Endothelial cell of umbilical vein (primary cell): ENCODE measurements around the gene SNX18. TPM values are rescaled to one million over a fixed set of nuclear protein-coding genes. Genes with fewer than 3 reads are reported as not detected.

Experiments
- BruUV-seq: library from RNA; stranded (reverse); fragments of 400-500 nt; replicated peaks from 2 replicates; lab custom pipeline; 2021; lab: Mats Ljungman, UMichigan
- CTCF ChIA-PET: fragments of 300-600, 350-600 bp; sonication (Branson Sonifier 250); formaldehyde crosslinking; loops from one replicate; lab custom pipeline; 2021; ENCODE audit warnings: antibody characterized with exemption, inconsistent platforms; lab: Charles Lee
- POLR2A ChIA-PET: fragments of 300-600, 350-600 bp; sonication (Branson Sonifier 250); formaldehyde crosslinking; loops from one replicate; lab custom pipeline; 2021; ENCODE audit warnings: antibody characterized with exemption, inconsistent platforms; lab: Charles Lee
- DNase-seq: peaks from one replicate; pipeline ENCODE4 v3.0.0-alpha.2; 2011; ENCODE audit warnings: low read depth, low spot score
- FAIRE-seq: peaks from 2 replicates; lab custom pipeline; 2011; peaks lifted over from hg19 to GRCh38; lab: Jason Lieb, UNC
- H2AFZ ChIP-seq: 2 replicates; pipeline ENCODE4 v1.6.0; 2012; ENCODE audit warnings: low read depth, low read length, control low read depth, inconsistent platforms
- H3K27ac ChIP-seq: 2 replicates; pipeline ENCODE4 v1.5.1; 2011; ENCODE audit warnings: low read depth, mild to moderate bottlenecking, control low read depth, low read length, moderate library complexity; ENCODE audit not compliant: insufficient read depth
- H3K27me3 ChIP-seq, 2 experiments: 2 replicates each; pipeline versions ENCODE4 v1.6.0 to v1.6.1; 2011; ENCODE audit warnings: low read length in 2 of 2, mixed read lengths in 1 of 2; ENCODE audit not compliant: control insufficient read depth in 2 of 2, insufficient read depth in 2 of 2
- H3K36me3 ChIP-seq, 2 experiments: 2 replicates in 1 of 2; 3 replicates in 1 of 2; pipeline ENCODE4 v1.5.1; 2011; ENCODE audit warnings: low read length in 2 of 2, mild to moderate bottlenecking in 1 of 2, moderate library complexity in 1 of 2; ENCODE audit not compliant: control insufficient read depth in 2 of 2, insufficient read depth in 2 of 2; ENCODE audit errors: extremely low read depth in 1 of 2
- H3K4me1 ChIP-seq: 3 replicates; pipeline ENCODE4 v1.5.1; 2011; ENCODE audit warnings: mild to moderate bottlenecking, low read length; ENCODE audit not compliant: control insufficient read depth, insufficient read depth; ENCODE audit errors: extremely low read depth
- H3K4me2 ChIP-seq: 2 replicates; pipeline ENCODE4 v1.6.1; 2011; ENCODE audit warnings: low read length, control low read depth, mixed read lengths; ENCODE audit not compliant: insufficient read depth
- H3K4me3 ChIP-seq, 3 experiments: fragments of 200-600 bp in 1 of 3; sonication (generic), shearing (Covaris generic) in 1 of 3; replicated peaks in 1 of 3; 2 replicates each; pipeline ENCODE4 v1.5.1; 2011 to 2016; ENCODE audit warnings: control low read depth in 3 of 3, low read length in 3 of 3, mild to moderate bottlenecking in 2 of 3, inconsistent platforms in 1 of 3, low read depth in 1 of 3, moderate library complexity in 1 of 3; ENCODE audit not compliant: insufficient read depth in 1 of 3
- H3K79me2 ChIP-seq: 2 replicates; pipeline ENCODE4 v1.6.0; 2012; ENCODE audit warnings: low read length, inconsistent platforms; ENCODE audit not compliant: control insufficient read depth, insufficient read depth
- H3K9ac ChIP-seq: replicated peaks from 2 replicates; pipeline ENCODE3; 2011; ENCODE audit warnings: low read length, control low read depth; ENCODE audit not compliant: insufficient read depth; ENCODE audit errors: extremely low read depth
- H3K9me1 ChIP-seq: replicated peaks from 3 replicates; pipeline ENCODE4 v1.6.0; 2011; ENCODE audit warnings: mild to moderate bottlenecking, low read length; ENCODE audit not compliant: control insufficient read depth, insufficient read depth; ENCODE audit errors: extremely low read depth
- H3K9me3 ChIP-seq: replicated peaks from 2 replicates; pipeline ENCODE4 v1.5.1; 2012; ENCODE audit warnings: low read length, inconsistent platforms; ENCODE audit not compliant: control insufficient read depth, insufficient read depth
- H4K20me1 ChIP-seq: replicated peaks from 2 replicates; pipeline ENCODE3; 2011; ENCODE audit warnings: mild to moderate bottlenecking, low read length; ENCODE audit not compliant: control insufficient read depth, insufficient read depth; ENCODE audit errors: extremely low read depth
- EZH2 ChIP-seq: IDR thresholded peaks from 2 replicates; pipeline ENCODE4 v1.6.1; 2012; ENCODE audit warnings: borderline replicate concordance, low read depth, mild to moderate bottlenecking, moderate library complexity, low read length, inconsistent platforms; ENCODE audit not compliant: severe bottlenecking
- FOS ChIP-seq: IDR thresholded peaks from 2 replicates; pipeline ENCODE4 v1.6.1; 2011; ENCODE audit warnings: mild to moderate bottlenecking, low read length, moderate library complexity, borderline replicate concordance; ENCODE audit not compliant: insufficient read depth
- GATA2 ChIP-seq: IDR thresholded peaks from 2 replicates; pipeline ENCODE4 v1.7.0; 2011; ENCODE audit warnings: low read depth, mild to moderate bottlenecking, moderate library complexity, mixed read lengths, low read length; ENCODE audit not compliant: insufficient read length, insufficient read depth
- POLR2AphosphoS5 ChIP-seq: IDR thresholded peaks from 2 replicates; pipeline ENCODE4 v1.6.1; 2012; ENCODE audit warnings: low read depth, mild to moderate bottlenecking, control low read depth, low read length, moderate library complexity; ENCODE audit not compliant: insufficient read depth
- dilution Hi-C: fragments of 300-500 bp; cut with MboI; formaldehyde crosslinking; loops from one replicate; pipeline ENCODE4 v1.15.0; 2019; ENCODE audit warnings: low sequenced_read_pairs; ENCODE audit not compliant: extremely low pct_ligation_motif_present
- intact Hi-C: fragments of 100-400 bp; cut with micrococcal nuclease; formaldehyde crosslinking; loops from one replicate; pipeline ENCODE4 v1.10.0; 2022
- polyA plus RNA-seq, 4 experiments: library from polyadenylated mRNA; depleted of rRNA in 3 of 4; stranded (reverse) in 3 of 4; unstranded in 1 of 4; fragments of >200 nt; gene quantifications; 2 replicates each; pipeline versions ENCODE4 v1.2.1 to v1.2.3, GENCODE V29; 2011 to 2012; ENCODE audit warnings: missing spikeins in 1 of 4
- total RNA-seq: library from RNA; stranded (reverse); gene quantifications from 2 replicates; pipeline ENCODE4 v1.2.3, GENCODE V29; 2021
- TF ChIP-seq, protein P1 (sequence below), 2 donors: IDR thresholded peaks; 1 replicate in 1 of 2; 2 replicates in 1 of 2; pipeline ENCODE4 v1.5.1; 2011; ENCODE audit warnings: low read length in 2 of 2, mild to moderate bottlenecking in 2 of 2, moderate library complexity in 2 of 2, control low read depth in 1 of 2, inconsistent platforms in 1 of 2, low read depth in 1 of 2; ENCODE audit not compliant: insufficient read depth in 1 of 2; ENCODE audit errors: extremely low read depth in 1 of 2

The SNX18 gene
- total and polyA plus RNA-seq, 2 donors (not counting 3 experiments of a cell fraction or from before 2014, with no cell fraction given): 11.8 to 25.3 TPM

DNA sequence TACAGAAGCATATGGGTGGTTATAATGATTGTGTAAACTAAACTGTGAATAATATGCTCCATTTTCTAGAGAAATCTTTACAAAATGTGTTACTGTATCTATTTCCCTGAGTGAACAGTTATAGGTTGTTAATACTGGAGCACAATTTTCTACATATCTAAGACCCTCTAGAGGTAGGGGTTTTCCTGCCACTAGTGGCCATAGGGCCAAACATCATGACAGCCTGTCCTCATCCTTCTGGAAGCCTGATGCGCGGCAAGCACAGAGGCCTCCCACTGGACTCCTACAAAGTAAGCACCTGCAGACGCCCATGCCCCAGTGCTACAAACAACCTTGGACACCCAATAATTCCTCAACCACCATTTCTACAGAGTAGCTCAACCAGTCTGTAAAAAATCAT lies 1.9 kb upstream of the SNX18 start:
- FAIRE-seq: no peak
- no peak overlapping the region for H3K4me2 ChIP-seq

DNA sequence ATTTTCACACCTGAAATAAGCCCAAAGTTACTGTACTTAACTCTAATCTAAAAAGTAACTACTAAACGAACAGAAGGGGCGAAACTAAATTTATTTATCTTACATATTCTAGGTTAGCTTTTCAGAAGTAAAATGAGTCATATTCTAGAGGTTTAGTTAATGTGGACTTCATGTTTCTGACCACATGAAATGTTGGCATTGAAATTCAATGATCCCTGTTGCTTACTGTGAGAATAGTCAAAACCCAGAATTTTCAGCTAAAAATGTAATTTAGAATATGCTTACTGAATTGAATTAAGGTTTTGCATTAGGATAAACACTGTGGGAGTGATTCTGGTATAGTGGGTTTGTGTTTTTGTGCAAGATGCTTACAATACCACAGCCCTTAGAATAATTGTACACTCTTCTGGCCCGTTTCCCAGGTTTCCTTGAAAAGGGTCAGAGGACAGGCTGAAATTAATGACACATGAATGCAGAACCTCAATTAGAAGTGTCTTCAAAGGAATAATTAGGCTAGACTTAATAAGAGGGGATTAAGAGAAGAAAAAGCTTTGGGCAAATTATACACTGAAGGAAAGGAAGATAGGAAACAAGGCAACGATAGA lies 1.4 kb upstream of the SNX18 start:
- Histone ChIP-seq H3K79me2 (peaks cover 28% of the 10 kb centered on the region), H3K9ac (no peak overlapping the region), H3K4me3 (no peak overlapping the region), H4K20me1 (no peaks in the 10 kb centered on the region), H3K9me1 (no peaks in the 10 kb centered on the region), H3K36me3 (no peaks in the 10 kb centered on the region), H3K4me2 (no peak overlapping the region), H3K4me1 (peaks cover 33% of the 10 kb centered on the region), H3K27ac (no peak overlapping the region), H3K9me3 (no peaks in the 10 kb centered on the region), H2AFZ (no peak overlapping the region), H3K27me3 (no peaks in the 10 kb centered on the region)
- no peak for DNase-seq
- FAIRE-seq: no peak
- ChIA-PET POLR2A (no interaction called here), CTCF (interaction anchor here (0.7 to 5.3 kb wide), 28 partner anchors 13 to 644 kb away, joined by 3 to 301 read pairs (median 8); partner anchors contain the start of gene GPX8)
- intact Hi-C loops (loop anchor here (2.0 kb wide), 2 partner anchors 73 to 631 kb away; no protein-coding TSS in a partner anchor), dilution Hi-C loops (no loop called here)
- TF ChIP-seq EZH2 (no peak), POLR2AphosphoS5 (no peak)
- no TSS peak for BruUV-seq

More for the DNA sequence above, 1.9 kb upstream of the SNX18 start:
- intact Hi-C loops: loop anchor here (2.0 kb wide), 2 partner anchors 73 to 631 kb away; no protein-coding TSS in a partner anchor
- H3K27me3 ChIP-seq: no peaks in the 10 kb centered on the region
- H3K9me1 ChIP-seq: no peaks in the 10 kb centered on the region
- H3K4me1 ChIP-seq: peaks cover 28% of the 10 kb centered on the region
- DNase-seq: no peak
- TF ChIP-seq GATA2 (no peak), FOS (no peak)
- TF ChIP-seq, protein P1, sequence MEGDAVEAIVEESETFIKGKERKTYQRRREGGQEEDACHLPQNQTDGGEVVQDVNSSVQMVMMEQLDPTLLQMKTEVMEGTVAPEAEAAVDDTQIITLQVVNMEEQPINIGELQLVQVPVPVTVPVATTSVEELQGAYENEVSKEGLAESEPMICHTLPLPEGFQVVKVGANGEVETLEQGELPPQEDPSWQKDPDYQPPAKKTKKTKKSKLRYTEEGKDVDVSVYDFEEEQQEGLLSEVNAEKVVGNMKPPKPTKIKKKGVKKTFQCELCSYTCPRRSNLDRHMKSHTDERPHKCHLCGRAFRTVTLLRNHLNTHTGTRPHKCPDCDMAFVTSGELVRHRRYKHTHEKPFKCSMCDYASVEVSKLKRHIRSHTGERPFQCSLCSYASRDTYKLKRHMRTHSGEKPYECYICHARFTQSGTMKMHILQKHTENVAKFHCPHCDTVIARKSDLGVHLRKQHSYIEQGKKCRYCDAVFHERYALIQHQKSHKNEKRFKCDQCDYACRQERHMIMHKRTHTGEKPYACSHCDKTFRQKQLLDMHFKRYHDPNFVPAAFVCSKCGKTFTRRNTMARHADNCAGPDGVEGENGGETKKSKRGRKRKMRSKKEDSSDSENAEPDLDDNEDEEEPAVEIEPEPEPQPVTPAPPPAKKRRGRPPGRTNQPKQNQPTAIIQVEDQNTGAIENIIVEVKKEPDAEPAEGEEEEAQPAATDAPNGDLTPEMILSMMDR (IDR thresholded peaks at IDR 0.05; ENCODE audit: extremely low read depth in 1 of 2, insufficient read depth in 1 of 2, low read depth in 1 of 2, low read length in 2 of 2): no peak
- ChIA-PET POLR2A (no interaction called here), CTCF (interaction anchor here (0.7 to 5.3 kb wide), 5 partner anchors 272 to 644 kb away, joined by 3 to 301 read pairs (median 54); no protein-coding TSS in a partner anchor)
- H3K27ac ChIP-seq: no peak overlapping the region
- H4K20me1 ChIP-seq: no peaks in the 10 kb centered on the region
- no peak overlapping the region for H2AFZ ChIP-seq
- no peaks in the 10 kb centered on the region for H3K9me3 ChIP-seq
- no peak overlapping the region for H3K9ac ChIP-seq
- H3K79me2 ChIP-seq: peaks cover 23% of the 10 kb centered on the region
- H3K4me3 ChIP-seq: no peak overlapping the region
- no peaks in the 10 kb centered on the region for H3K36me3 ChIP-seq
- dilution Hi-C loops: no loop called here
- BruUV-seq: no TSS peak
